Measurements from ENCODE around the gene ZMPSTE24.

The ZMPSTE24 gene

DNA sequence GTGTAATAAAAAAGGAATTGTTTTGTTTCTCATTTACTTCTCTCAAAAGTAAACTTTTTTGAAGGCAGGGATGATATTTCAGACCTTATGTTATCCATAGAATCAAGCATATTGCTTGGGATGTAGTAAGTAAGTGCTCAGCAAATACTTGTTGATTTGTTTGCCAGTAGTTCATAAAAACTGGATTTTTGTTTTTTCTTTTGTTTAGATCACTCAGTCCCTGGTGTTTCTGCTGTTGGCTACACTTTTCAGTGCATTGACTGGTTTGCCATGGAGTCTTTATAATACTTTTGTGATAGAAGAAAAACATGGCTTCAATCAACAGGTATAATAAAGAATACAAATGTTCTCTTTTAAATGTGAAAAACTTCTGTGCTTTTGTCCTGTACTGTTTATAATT, 10.2 kb downstream of the ZMPSTE24 start:
- Histone ChIP-seq H3K27me3 (ENCODE audit: low read depth) (no peaks in the 10 kb centered on the region), H3K4me1 (no peaks in the 10 kb centered on the region; the same call in 1 of the 2 replicates), H3K36me3 (replicated peaks) (peaks cover 78% of the 10 kb centered on the region), H3K9me3 (no peaks in the 10 kb centered on the region), H3K4me3 (no peak overlapping the region)
- DNase-seq (ENCODE audit: low spot score in 2 of 2) = no peak
- in situ Hi-C loops (cut with MboI; ENCODE audit: low sequenced_read_pairs) = no loop called here

DNA sequence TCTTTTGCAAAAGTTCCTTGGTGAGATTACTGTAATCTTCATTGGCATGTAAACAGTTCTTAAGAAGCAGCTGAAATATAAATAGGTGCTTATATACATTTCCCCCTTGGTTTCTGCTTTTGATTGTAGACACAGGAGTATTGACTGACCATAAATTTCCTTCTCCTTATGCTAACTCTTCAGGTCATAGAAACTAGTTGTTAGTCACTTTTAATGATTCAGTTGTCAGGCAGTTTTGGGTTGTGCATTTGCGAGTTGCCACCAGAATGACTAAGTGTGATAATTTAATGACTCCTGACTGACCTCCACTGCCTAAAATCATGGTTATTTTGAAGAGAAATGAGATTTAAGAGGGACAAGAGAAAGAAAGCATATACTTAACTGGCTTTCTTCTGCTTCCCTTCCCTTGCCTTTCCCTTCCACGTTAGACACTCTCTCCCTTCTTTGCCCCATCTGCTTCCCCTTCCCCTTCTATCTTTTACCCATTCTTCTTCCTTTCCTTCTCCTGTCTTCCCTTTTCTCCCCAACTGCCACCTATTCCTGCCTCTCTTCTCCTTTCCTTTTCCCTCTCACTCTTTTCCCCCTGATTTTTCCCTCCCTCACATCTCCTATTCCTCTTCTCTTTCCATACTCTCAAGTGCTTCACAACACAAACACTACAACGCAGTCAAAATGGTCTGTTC, 12.3 kb downstream of the ZMPSTE24 start:
- Histone ChIP-seq H3K27me3 (ENCODE audit: low read depth) (no peaks in the 10 kb centered on the region), H3K36me3 (replicated peaks) (peaks cover 80% of the 10 kb centered on the region), H3K4me3 (no peak overlapping the region), H3K4me1 (no peaks in the 10 kb centered on the region; the same call in 1 of the 2 replicates), H3K9me3 (no peaks in the 10 kb centered on the region)
- no peak for DNase-seq (ENCODE audit: low spot score in 2 of 2)
- in situ Hi-C loops (cut with MboI; ENCODE audit: low sequenced_read_pairs) = no loop called here

DNA sequence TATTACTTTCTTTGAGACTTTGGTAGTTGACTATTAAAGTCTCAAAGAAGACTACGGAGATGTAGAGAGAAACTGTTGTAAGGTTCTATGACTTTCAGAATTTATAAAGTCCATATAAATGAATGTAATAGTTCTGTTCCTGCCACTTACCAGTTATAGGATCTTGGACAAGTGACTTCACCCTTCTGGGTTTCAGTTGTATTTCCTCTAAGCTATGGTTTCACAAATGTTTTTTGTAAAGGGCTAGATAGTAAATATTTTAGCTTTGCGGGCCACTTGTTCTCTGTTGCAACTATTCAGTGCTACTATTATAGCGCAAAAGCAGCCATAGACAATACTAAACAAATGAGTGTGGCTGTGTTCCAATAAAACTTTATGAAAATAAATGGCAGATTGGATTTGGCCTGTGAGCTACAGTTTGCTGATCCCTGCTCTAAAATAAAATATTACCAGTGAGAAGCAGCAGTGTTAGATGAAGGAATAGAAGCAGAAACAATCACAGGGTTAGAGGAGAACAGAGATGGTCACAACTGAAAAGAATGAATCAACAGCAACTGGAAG, 14.7 kb downstream of the ZMPSTE24 start:
- no peaks in the 10 kb centered on the region for H3K9me3 ChIP-seq
- H3K4me3 ChIP-seq = no peak overlapping the region
- H3K27me3 ChIP-seq (ENCODE audit: low read depth) = no peaks in the 10 kb centered on the region
- in situ Hi-C loops (cut with MboI; ENCODE audit: low sequenced_read_pairs) = no loop called here
- no peaks in the 10 kb centered on the region; the same call in 1 of the 2 replicates for H3K4me1 ChIP-seq
- H3K36me3 ChIP-seq (replicated peaks) = peaks cover 67% of the 10 kb centered on the region
- DNase-seq (ENCODE audit: low spot score in 2 of 2) = no peak

DNA sequence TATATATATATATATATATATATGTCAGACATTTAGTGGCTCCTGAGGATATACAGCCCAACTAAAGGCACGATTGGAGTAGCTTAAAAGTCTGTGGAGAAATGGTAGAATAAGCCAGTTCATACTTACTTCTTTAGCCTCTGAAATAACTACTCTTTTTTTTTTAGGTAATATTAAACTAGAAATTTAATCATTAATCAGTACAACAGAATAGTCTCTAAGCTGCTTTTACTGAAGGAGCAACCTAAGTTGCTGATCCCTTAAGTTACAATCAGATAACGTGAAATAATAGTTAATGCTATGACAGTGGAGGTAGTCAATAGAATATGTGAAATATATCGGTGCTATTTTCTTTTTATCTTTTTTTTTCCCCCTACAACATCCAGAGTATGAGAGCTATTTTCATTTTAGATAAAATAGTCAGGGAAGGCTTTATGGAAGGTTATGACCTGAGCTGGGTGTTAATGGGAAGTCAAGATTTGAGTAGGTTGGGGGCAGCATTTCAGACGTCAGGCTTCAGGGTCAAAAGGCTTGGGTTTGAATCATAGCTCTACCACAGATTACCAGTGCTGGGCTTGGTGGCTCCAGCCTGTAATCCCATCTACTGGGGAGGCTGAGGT, 15.6 kb downstream of the ZMPSTE24 start:
- no peaks in the 10 kb centered on the region; the same call in 1 of the 2 replicates for H3K4me1 ChIP-seq
- H3K27me3 ChIP-seq (ENCODE audit: low read depth) = no peaks in the 10 kb centered on the region
- in situ Hi-C loops (cut with MboI; ENCODE audit: low sequenced_read_pairs) = no loop called here
- no peaks in the 10 kb centered on the region for H3K9me3 ChIP-seq
- H3K4me3 ChIP-seq = no peak overlapping the region
- no peak for DNase-seq (ENCODE audit: low spot score in 2 of 2)
- H3K36me3 ChIP-seq (replicated peaks) = peaks cover 60% of the 10 kb centered on the region

DNA sequence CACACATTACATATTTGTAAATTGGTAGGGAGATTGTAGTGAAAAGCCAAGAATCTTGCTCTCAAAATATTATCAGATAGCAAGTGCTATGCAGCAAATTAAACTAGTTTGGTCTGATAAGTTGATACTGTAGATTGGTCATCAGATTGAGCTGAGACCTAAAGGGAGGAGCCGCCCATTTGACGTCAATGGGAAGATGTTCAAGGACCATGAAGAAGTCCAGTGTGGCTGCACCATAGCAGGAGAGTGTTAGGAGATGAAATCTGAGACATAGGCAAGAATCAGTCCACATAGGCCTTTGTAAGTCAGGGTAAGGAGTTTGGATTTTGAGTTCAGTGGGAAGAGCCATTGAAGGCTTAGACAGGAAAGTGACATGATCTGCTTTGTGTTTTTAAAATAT, 16.3 kb downstream of the ZMPSTE24 start:
- Histone ChIP-seq H3K4me1 (no peaks in the 10 kb centered on the region; the same call in 1 of the 2 replicates), H3K9me3 (no peaks in the 10 kb centered on the region), H3K36me3 (replicated peaks) (peaks cover 63% of the 10 kb centered on the region), H3K4me3 (no peak overlapping the region), H3K27me3 (ENCODE audit: low read depth) (no peaks in the 10 kb centered on the region)
- no peak for DNase-seq (ENCODE audit: low spot score in 2 of 2)
- in situ Hi-C loops (cut with MboI; ENCODE audit: low sequenced_read_pairs) = no loop called here

DNA sequence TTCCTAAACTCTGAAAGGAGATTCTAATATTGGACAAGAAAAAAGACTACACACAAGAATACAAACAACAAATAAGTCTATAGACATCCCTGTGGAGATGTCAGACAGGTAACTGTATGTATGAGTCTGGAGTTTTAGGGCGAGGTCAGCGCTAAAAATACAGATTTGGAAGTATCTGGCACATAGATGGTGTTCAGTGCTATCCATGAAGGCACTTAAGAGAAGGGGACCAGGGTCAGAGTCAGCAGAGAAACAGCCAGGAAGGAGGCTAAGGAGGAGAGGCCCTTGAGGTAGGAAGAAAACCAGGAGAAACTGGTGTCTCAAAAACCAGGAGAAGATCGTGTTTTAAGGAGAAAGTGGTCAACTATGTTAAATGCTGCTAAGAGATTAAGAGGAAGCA, 18.1 kb downstream of the ZMPSTE24 start:
- peaks cover 55% of the 10 kb centered on the region for H3K36me3 ChIP-seq (replicated peaks)

DNA sequence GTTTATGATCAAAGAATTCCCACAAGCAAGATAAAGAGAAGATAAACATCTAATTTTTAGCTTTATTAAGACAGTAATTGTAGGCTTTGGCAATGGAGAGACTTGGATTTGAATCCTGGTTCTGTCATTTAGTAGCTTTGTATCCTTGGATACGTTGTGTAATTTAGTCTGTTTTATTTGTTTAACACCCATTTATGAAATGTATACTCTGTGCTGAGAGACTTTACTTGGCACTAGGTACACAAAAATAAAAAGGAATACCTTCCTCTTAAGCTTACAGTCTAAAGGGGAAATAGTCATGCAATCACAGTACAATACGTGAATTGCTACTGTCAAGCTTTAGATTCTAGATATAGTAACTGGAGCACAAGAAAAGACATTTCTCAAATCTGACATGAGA, 23.8 kb downstream of the ZMPSTE24 start:
- Histone ChIP-seq H3K4me1 (no peaks in the 10 kb centered on the region), H3K27me3 (ENCODE audit: low read depth) (no peaks in the 10 kb centered on the region), H3K9me3 (no peaks in the 10 kb centered on the region), H3K36me3 (replicated peaks) (peaks cover 48% of the 10 kb centered on the region), H3K4me3 (no peak overlapping the region)
- no peak for DNase-seq (ENCODE audit: low spot score in 2 of 2)
- in situ Hi-C loops (cut with MboI; ENCODE audit: low sequenced_read_pairs) = no loop called here

More for the DNA sequence above, 18.1 kb downstream of the ZMPSTE24 start:
- H3K4me3 ChIP-seq = no peak overlapping the region
- no peaks in the 10 kb centered on the region for H3K9me3 ChIP-seq
- no peak for DNase-seq (ENCODE audit: low spot score in 2 of 2)
- H3K4me1 ChIP-seq = no peaks in the 10 kb centered on the region
- in situ Hi-C loops (cut with MboI; ENCODE audit: low sequenced_read_pairs) = no loop called here
- no peaks in the 10 kb centered on the region for H3K27me3 ChIP-seq (ENCODE audit: low read depth)

DNA sequence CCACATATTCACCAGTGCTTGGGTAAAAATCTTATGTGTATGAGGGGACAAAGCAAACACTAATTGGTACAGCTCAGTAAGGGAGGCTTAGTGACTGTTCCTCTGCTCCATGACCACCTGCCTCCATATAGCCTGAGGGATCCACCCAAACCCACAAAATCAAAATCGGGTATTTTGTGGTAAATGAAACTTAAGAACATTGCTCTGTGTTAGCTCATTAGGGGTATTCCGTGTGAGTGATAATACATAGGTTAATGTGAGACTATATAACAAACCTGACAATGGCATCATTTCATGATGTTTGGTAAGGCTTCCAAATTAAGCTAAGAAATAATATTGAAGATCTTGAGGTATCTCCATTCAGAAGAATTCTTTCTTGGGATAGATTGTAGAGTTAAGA, 33.3 kb downstream of the ZMPSTE24 start:
- Histone ChIP-seq H3K9me3 (no peaks in the 10 kb centered on the region), H3K4me3 (no peak overlapping the region), H3K27me3 (ENCODE audit: low read depth) (no peaks in the 10 kb centered on the region), H3K36me3 (replicated peaks) (peaks cover 54% of the 10 kb centered on the region), H3K4me1 (no peaks in the 10 kb centered on the region)
- in situ Hi-C loops (cut with MboI; ENCODE audit: low sequenced_read_pairs) = no loop called here
- no peak for DNase-seq (ENCODE audit: low spot score in 2 of 2)

DNA sequence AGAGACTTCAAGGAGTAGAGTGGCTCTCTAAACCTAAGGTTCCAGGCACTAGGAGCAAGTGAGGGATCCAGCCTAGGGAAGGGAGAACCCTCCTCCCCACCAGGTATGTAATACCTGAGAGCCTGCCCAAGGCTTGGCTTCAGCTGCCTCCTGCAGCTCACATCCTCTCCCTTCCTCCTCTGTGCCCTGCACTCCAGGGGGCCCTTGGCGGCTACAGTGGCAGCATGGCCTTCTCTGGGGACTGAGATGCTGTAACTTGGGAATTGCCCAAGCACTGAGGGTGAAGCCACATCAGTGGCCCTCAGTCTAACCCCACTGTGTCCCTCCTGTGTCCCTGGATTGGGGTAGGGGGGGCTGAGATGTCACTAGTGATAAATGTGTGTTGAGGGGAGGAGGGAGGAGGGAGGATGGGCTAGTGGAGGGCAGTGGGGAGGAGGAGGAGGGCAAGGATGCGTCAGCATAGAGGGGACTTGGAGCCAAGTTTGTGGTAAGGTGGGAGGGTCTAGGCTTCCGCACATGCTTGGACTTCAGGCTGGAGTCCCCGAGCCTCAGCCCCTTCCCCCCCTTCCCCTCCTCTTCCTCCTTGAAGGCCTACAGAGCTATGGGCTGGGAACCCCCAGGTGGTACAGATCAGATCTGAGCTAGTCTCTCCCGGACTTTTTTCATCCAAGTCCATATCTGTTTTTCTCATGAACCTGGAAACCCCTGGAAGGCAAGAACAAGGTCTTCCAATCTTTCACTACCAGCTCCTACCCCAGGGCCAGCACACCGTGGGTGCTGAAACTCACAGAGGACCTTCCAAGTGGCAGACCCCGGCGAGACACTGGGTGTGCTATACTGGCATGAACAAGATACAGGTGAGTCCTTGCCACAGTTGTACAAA, 41.6 kb downstream of the ZMPSTE24 start:
- Histone ChIP-seq H3K4me3 (no peak overlapping the region), H3K36me3 (replicated peaks) (no peaks in the 10 kb centered on the region), H3K27me3 (ENCODE audit: low read depth) (no peaks in the 10 kb centered on the region), H3K4me1 (no peaks in the 10 kb centered on the region), H3K9me3 (no peaks in the 10 kb centered on the region)
- no peak for DNase-seq (ENCODE audit: low spot score in 2 of 2)
- in situ Hi-C loops (cut with MboI; ENCODE audit: low sequenced_read_pairs) = no loop called here

DNA sequence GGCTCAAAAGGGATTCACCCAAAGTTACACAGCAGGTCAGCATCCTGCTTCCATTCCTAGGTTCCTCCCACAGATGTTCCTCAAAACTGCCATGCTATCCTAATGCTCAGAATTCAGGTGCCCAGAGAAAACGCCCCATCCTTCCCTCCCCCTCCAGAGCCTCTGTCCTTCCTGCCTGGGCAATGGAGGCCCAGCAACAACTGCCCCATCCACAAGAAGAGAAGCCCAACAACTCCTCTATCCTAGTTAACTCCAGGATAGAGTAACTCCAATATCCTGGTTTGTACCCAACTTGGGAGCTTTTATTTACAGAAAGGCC, 42.2 kb downstream of the ZMPSTE24 start:
- in situ Hi-C loops (cut with MboI; ENCODE audit: low sequenced_read_pairs) = no loop called here
- H3K36me3 ChIP-seq (replicated peaks) = no peaks in the 10 kb centered on the region
- no peak for DNase-seq (ENCODE audit: low spot score in 2 of 2)
- no peak overlapping the region for H3K4me3 ChIP-seq
- no peaks in the 10 kb centered on the region for H3K27me3 ChIP-seq (ENCODE audit: low read depth)
- no peaks in the 10 kb centered on the region for H3K9me3 ChIP-seq
- no peaks in the 10 kb centered on the region for H3K4me1 ChIP-seq

DNA sequence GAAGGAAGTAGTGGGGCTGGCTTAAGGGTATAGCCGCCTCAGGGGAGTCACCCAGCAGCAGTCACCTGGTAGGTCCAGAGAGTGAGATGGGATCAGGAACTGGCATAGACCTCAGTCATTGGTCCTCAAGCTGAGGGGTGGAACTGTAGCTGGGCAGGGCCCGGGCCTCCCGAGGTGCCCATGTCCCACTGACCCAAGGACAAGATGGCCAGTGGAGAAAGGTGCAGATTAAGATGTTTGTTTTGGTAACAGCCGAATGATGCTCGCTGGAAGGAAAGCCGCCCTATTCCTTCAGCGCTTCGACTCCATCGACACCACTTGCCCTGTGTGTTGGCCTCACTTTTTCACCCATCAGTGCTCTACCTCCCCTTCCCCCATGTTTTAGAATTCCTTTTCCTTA, 42.6 kb downstream of the ZMPSTE24 start:
- H3K36me3 ChIP-seq (replicated peaks) = no peaks in the 10 kb centered on the region
- H3K4me3 ChIP-seq = no peak overlapping the region
- H3K27me3 ChIP-seq (ENCODE audit: low read depth) = no peaks in the 10 kb centered on the region
- H3K4me1 ChIP-seq = no peaks in the 10 kb centered on the region
- H3K9me3 ChIP-seq = no peaks in the 10 kb centered on the region
- no peak for DNase-seq (ENCODE audit: low spot score in 2 of 2)
- in situ Hi-C loops (cut with MboI; ENCODE audit: low sequenced_read_pairs) = no loop called here

DNA sequence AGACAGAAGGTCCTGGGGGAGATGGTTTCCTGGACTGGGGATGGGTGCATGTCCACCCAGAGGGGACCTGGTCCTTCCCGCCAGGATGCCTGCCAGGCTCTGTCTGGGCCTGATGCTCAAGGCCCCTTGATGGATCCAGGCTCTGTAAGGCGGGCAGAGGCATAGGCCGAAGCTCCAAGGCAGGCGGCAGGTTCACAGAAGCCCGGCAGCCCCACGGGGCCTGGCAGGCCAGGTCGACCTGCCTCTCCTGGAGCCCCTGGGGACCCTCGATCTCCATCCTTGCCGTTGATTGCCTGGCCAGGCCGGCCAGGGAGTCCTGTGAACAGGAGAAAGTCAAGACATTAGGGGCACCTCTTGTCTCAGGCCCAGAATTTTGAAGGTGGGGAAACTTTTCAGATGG, 43.0 kb downstream of the ZMPSTE24 start:
- no peaks in the 10 kb centered on the region for H3K9me3 ChIP-seq
- H3K36me3 ChIP-seq (replicated peaks) = no peaks in the 10 kb centered on the region
- in situ Hi-C loops (cut with MboI; ENCODE audit: low sequenced_read_pairs) = no loop called here
- no peaks in the 10 kb centered on the region for H3K4me1 ChIP-seq
- no peak overlapping the region for H3K4me3 ChIP-seq
- H3K27me3 ChIP-seq (ENCODE audit: low read depth) = no peaks in the 10 kb centered on the region
- DNase-seq (ENCODE audit: low spot score in 2 of 2) = no peak

DNA sequence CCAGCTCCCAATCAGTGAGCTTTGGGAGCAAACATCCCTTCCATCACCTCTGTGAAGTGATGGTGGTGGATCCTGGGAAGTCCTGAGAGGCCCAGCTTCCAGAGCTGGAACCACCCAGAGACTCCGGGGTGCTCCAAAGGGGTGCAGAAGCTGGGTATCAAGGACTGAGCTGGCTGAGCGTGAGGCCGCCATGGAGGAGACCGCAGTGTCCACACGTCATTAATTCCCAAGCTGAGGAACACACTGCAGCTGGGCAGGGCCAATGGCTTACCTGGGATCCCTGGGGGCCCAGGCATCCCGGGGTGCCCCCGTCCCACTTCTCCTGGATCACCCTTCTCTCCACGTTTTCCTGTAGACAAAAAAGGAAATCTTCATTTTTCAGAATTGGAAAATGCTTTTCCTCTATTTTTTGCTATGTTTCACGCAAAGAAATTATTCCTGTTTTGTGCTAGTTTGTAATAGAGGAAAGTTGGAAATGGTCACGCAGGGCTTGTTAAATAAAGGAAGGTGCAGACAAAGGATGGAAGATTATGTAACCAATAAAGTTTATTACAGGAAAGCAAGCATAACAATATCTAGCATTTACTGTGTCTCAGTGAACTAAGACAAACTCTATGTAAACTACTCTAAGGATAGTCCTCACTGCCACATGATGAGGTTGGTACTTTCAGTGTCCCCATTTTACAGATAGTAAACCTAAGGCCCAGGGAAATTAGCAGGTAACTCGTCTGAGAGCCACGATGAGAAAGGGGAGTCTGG, 43.7 kb downstream of the ZMPSTE24 start:
- no peak for DNase-seq (ENCODE audit: low spot score in 2 of 2)
- Histone ChIP-seq H3K27me3 (ENCODE audit: low read depth) (no peaks in the 10 kb centered on the region), H3K9me3 (no peaks in the 10 kb centered on the region), H3K4me1 (no peaks in the 10 kb centered on the region), H3K4me3 (no peak overlapping the region), H3K36me3 (replicated peaks) (no peaks in the 10 kb centered on the region)
- in situ Hi-C loops (cut with MboI; ENCODE audit: low sequenced_read_pairs) = no loop called here
